ENCODE measurements around the gene MCC.

The MCC gene

DNA sequence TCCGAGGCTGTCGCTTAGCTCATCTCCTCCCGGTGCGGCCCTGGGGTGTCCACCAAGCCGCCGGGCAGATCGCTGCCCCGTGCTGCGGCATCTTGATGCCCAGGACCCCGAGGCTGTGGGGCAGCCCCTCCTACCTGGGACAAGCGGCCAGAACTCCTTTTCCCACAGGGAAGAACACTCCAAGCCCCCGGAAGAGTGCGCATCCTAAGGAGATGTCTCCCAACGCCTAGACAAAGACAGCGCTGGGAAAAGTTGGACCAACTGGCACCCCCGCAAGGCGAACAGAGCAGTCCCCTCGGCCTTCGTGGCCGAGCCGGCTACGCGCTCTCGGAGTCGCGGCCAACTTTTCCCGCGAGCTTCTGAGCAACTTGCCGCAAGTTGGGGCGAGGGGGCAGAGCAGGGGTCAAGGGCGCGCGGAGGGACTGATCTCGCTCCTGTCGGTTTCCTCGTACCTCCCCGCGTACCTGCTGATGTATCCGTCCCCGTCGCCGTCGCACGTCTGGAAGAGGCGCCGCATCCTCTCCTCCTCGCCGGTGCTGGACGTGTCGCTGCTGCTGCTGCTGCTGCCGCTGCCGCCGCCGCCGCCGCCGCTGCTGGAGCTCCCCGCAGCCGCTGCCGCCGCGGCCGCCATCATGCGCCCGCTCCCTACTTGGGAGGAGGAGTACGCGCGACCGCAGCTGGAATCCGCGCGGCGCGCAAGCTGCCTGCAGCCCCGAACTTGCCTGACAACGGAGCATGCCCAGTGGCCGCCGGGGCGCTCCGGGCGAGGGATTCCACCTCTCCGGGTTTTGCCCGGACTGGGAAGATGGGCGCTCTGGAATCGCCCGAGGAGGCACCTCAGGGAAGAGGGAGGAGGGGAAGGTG lies at the start of gene MCC:
MCC (minus strand) TSS at position 673 of the 864 bp plus-strand sequence.
- peak within 1 kb of the TSS; percentile 35 for H3K4me3 ChIP-seq (ENCODE audit: low read depth, low read length)

DNA sequence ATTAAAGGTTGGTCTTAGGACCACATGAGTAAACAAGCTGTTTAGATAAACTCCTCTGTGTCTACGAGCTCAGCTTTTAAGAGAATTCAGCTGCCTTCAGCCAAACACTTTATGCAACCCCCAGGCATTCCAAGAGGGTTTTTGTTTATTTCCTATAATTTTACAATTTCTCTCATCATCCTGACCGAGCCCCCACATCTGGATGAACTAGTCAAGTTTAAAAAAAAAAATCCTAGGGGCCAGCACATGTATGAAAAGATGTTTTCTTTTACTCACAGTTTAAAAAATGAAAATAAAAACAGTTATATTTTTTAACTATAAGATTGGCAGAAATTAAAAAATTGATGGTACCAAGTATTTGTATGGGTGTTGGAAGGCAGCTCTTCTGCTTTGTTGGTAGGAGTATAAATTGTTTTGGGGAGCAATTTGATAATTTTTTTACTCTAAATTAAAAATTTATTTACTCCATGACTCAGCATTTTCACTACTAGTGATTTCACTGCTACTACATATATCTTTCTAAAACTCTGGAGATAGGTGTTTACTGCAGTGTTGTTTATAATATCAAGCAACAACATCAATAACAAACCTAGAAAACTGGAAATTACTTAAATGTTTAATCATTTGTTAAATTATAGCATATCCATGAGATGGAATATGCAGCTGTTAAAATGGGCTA lies 43.4 kb upstream of the MCC start:
- TF ChIP-seq, protein P1, sequence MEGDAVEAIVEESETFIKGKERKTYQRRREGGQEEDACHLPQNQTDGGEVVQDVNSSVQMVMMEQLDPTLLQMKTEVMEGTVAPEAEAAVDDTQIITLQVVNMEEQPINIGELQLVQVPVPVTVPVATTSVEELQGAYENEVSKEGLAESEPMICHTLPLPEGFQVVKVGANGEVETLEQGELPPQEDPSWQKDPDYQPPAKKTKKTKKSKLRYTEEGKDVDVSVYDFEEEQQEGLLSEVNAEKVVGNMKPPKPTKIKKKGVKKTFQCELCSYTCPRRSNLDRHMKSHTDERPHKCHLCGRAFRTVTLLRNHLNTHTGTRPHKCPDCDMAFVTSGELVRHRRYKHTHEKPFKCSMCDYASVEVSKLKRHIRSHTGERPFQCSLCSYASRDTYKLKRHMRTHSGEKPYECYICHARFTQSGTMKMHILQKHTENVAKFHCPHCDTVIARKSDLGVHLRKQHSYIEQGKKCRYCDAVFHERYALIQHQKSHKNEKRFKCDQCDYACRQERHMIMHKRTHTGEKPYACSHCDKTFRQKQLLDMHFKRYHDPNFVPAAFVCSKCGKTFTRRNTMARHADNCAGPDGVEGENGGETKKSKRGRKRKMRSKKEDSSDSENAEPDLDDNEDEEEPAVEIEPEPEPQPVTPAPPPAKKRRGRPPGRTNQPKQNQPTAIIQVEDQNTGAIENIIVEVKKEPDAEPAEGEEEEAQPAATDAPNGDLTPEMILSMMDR (IDR thresholded peaks at IDR 0.05; ENCODE audit: borderline replicate concordance, insufficient read depth, low read depth, low read length): no peak
- no peak overlapping the region for H3K4me3 ChIP-seq (ENCODE audit: low read depth, low read length)

More for the DNA sequence above, at the start of gene MCC:
- TF ChIP-seq, protein P1 (IDR thresholded peaks at IDR 0.05; ENCODE audit: borderline replicate concordance, insufficient read depth, low read depth, low read length): no peak

DNA sequence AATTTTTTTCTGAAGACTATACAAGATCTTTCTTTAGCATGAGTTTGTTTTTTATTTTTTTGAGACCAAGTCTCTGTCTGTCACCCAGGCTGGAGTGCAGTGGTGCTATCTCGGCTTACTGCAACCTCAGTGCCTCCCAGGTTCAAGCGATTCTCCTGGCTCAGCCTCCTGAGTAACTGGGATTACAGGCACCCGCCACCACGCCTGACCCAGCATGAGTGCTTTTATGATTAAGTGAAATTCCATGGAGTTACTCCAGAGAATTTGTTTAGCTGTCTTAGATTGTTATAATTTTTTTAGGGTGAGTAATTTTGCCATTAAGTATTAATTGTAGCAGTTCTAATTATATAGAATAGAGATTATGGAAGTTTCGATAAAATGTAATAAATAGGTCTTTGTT lies 39.5 kb upstream of the MCC start:
- TF ChIP-seq, protein P1 (IDR thresholded peaks at IDR 0.05; ENCODE audit: borderline replicate concordance, insufficient read depth, low read depth, low read length): no peak
- no peak overlapping the region for H3K4me3 ChIP-seq (ENCODE audit: low read depth, low read length)

DNA sequence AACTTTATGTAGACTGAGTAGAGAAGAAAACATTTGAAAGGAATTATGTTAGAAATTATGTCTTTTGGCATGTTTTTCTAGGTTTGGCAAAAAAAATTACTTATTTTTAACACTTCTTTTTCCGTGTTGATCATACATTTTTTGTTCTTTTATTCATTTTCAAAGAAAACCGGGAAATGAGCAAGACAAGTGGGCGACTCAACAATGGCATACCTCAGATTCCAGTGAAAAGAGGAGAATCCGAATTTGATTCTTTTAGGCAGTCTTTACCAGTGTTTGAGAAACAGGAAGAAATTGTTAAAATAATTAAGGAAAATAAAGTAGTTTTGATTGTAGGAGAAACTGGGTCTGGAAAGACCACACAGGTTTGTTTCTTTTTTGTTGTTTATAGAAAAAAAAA lies 38.2 kb upstream of the MCC start:
- H3K4me3 ChIP-seq (ENCODE audit: low read depth, low read length): no peak overlapping the region
- TF ChIP-seq, protein P1 (IDR thresholded peaks at IDR 0.05; ENCODE audit: borderline replicate concordance, insufficient read depth, low read depth, low read length): no peak

DNA sequence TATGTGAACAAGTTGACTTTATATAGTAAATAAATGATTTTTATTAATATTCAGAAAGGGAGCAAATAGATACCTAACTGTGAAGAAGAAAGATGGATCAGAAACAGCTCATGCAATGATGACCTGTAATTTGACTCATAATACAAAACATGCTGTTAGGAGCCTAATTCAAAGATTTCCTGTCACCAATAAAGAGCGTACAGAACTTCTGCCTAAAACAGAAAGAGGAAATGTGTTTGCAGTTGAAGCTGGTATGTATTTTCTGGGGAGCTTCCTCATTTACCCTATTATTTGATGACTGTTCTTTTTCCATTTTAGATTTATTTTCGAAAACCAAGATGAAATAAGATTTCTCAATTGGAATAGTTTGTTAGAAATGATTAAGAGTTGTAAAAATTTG lies 36.7 kb upstream of the MCC start:
- no peak overlapping the region for H3K4me3 ChIP-seq (ENCODE audit: low read depth, low read length)
- TF ChIP-seq, protein P1 (IDR thresholded peaks at IDR 0.05; ENCODE audit: borderline replicate concordance, insufficient read depth, low read depth, low read length): no peak

DNA sequence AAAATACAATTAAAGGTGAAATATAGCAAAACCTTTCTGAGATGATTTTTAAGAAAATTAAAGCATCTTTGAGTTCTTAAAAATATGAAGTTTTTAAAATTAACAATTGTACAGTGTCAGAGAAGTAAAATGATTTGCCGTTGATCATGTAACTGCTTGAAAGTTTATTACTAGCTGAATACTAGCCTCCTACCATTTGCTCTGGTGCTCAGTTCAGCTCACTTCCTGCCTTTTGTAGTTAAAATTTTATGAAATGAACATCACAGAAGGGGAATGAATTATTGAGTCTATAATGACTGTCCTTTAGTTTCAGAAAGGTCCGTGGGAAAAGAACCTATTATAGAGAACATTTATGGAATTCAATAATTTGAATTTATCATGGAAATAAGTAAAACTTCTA lies 34.9 kb upstream of the MCC start:
- H3K4me3 ChIP-seq (ENCODE audit: low read depth, low read length): no peak overlapping the region
- TF ChIP-seq, protein P1 (IDR thresholded peaks at IDR 0.05; ENCODE audit: borderline replicate concordance, insufficient read depth, low read depth, low read length): no peak
